Measurements from ENCODE around the gene RNF103. TPM values are rescaled to one million over a fixed set of nuclear protein-coding genes. Genes with fewer than 3 reads are reported as not detected.

Gene RNF103
- total RNA-seq, 3 donors from 2014 or later: 35.4 to 60.3 (median 37.4) TPM

- Histone ChIP-seq H3K4me3 (no peak overlapping the region), H3K27me3 (no peaks in the 10 kb centered on the region), H3K9me3 (no peaks in the 10 kb centered on the region), H3K36me3 (peaks cover 11% of the 10 kb centered on the region), H3K4me1 (peaks cover 0 to 7% of the 10 kb centered on the region in 2 donors), H3K27ac (no peak overlapping the region)
- TF ChIP-seq CTCF (IDR thresholded peaks at IDR 0.05): no peak
- TF ChIP-seq POLR2AphosphoS5 (IDR thresholded peaks at IDR 0.05): no peak
- TF ChIP-seq POLR2A (IDR thresholded peaks at IDR 0.05): no peak
- intact Hi-C loops (cut with DNase I; ENCODE audit: low total_unique reads): no loop called here
- no peak for DNase-seq (ENCODE audit: low spot score in 2 of 2)
Measured at GRCh38 chr2:86617153-86617552, 6.5 kb downstream of the RNF103 start.

DNA sequence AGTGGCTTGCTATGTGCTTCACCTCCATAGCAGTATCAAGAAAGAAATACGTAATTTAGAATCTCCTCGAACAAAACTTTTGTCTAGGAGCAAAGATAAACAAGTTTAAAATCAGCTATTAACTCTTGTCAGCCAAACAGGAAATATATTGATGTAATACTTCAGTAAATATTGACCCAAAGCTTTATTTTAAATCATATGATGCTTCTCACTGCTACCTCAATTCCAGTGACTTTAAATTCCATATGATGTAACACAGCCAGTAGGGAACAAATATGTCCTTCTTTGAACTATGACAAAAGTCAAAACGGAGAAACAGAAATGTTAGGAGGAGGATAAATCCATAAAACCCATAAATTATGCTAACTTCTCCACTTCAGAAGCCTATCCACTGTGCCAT is 7.2 kb downstream of the RNF103 start:
- no peaks in the 10 kb centered on the region for H3K27me3 ChIP-seq
- H3K27ac ChIP-seq: no peak overlapping the region
- TF ChIP-seq POLR2A (IDR thresholded peaks at IDR 0.05): no peak
- TF ChIP-seq CTCF (IDR thresholded peaks at IDR 0.05): no peak
- TF ChIP-seq POLR2AphosphoS5 (IDR thresholded peaks at IDR 0.05): no peak
- no peaks in the 10 kb centered on the region for H3K9me3 ChIP-seq
- H3K4me3 ChIP-seq: no peak overlapping the region
- peaks cover 11% of the 10 kb centered on the region for H3K36me3 ChIP-seq
- intact Hi-C loops (cut with DNase I; ENCODE audit: low total_unique reads): no loop called here
- peaks cover 0 to 7% of the 10 kb centered on the region in 2 donors for H3K4me1 ChIP-seq
- no peak for DNase-seq (ENCODE audit: low spot score in 2 of 2)

GRCh38 chr2:86615596-86615995 is 8.1 kb downstream of the RNF103 start:
- Histone ChIP-seq H3K27ac (no peak overlapping the region), H3K4me3 (no peak overlapping the region), H3K9me3 (no peaks in the 10 kb centered on the region), H3K27me3 (no peaks in the 10 kb centered on the region), H3K4me1 (peaks cover 0 to 7% of the 10 kb centered on the region in 2 donors), H3K36me3 (peaks cover 11% of the 10 kb centered on the region)
- intact Hi-C loops (cut with DNase I; ENCODE audit: low total_unique reads): no loop called here
- DNase-seq (ENCODE audit: low spot score in 2 of 2): no peak
- TF ChIP-seq CTCF (IDR thresholded peaks at IDR 0.05) (no peak), POLR2AphosphoS5 (IDR thresholded peaks at IDR 0.05) (no peak), POLR2A (IDR thresholded peaks at IDR 0.05) (no peak)

- intact Hi-C loops (cut with DNase I; ENCODE audit: low total_unique reads): no loop called here
- no peaks in the 10 kb centered on the region for H3K27me3 ChIP-seq
- no peaks in the 10 kb centered on the region for H3K4me1 ChIP-seq
- no peak overlapping the region for H3K27ac ChIP-seq
- no peaks in the 10 kb centered on the region for H3K9me3 ChIP-seq
- H3K4me3 ChIP-seq: no peak overlapping the region
- no peak for TF ChIP-seq POLR2A (IDR thresholded peaks at IDR 0.05)
- TF ChIP-seq POLR2AphosphoS5 (IDR thresholded peaks at IDR 0.05): no peak
- TF ChIP-seq CTCF (IDR thresholded peaks at IDR 0.05): no peak
- H3K36me3 ChIP-seq: peaks cover 11% of the 10 kb centered on the region
- no peak for DNase-seq (ENCODE audit: low spot score in 2 of 2)
Measured at GRCh38 chr2:86613515-86613914, 10.2 kb downstream of the RNF103 start.

- no peak for TF ChIP-seq CTCF (IDR thresholded peaks at IDR 0.05)
- no peak for TF ChIP-seq POLR2A (IDR thresholded peaks at IDR 0.05)
- TF ChIP-seq POLR2AphosphoS5 (IDR thresholded peaks at IDR 0.05): no peak
- no peaks in the 10 kb centered on the region for H3K36me3 ChIP-seq
- no peaks in the 10 kb centered on the region for H3K4me1 ChIP-seq
- intact Hi-C loops (cut with DNase I; ENCODE audit: low total_unique reads): no loop called here
- H3K4me3 ChIP-seq: no peak overlapping the region
- no peak for DNase-seq (ENCODE audit: low spot score in 2 of 2)
- H3K27me3 ChIP-seq: no peaks in the 10 kb centered on the region
- no peaks in the 10 kb centered on the region for H3K9me3 ChIP-seq
- no peak overlapping the region for H3K27ac ChIP-seq
Measured at GRCh38 chr2:86610871-86611270, 12.8 kb downstream of the RNF103 start.

All from breast epithelium (tissue), 4 donors.